Heart left ventricle (tissue), 13 donors: ENCODE results near the gene ADAMTSL1.

ENCODE experiments used
- CTCF ChIP-seq, 12 donors: fragments of 200-600 bp; sonication (generic) in 4 of 12; IDR thresholded peaks; one replicate each; pipeline versions ENCODE4 v1.5.0 to v1.8.0; 2018 to 2022; ENCODE audit warnings: antibody characterized with exemption in 12 of 12, mild to moderate bottlenecking in 5 of 12
- POLR2A ChIP-seq, 2 donors: fragments of 450-650 bp; IDR thresholded peaks; one replicate each; pipeline ENCODE4 v1.6.1; 2017; ENCODE audit warnings: antibody characterized with exemption in 2 of 2, mild to moderate bottlenecking in 2 of 2, moderate library complexity in 2 of 2
- donor health status: ischemic (EF 13 %, LVEDD 7.1; RV severe dilation, severe dysfunction).
- donor health status: DM: no; HTN: yes; CAD: no.
- donor health status: DM: no; HTN: no; CAD: no.
- donor health status: ischemic (EF 25% LVEDD 6.9; RV normal size, moderate dysfunction).
- donor health status: ischemic (EF 25% LVEDD 5.7; RV mildly dilated, moderate dysfunction).
- donor health status: ischemic (EF 35%, LVEDD 5.7; RV mildly dilated, moderate dysfunction).
- donor health status: nonischemic (EF 11% LVEDD 7.7; RV severe dilation, severe dysfunction).
- donor health status: DM: yes; HTN: yes; CAD: no.
- donor health status: PGD.
- donor health status: ischemic (EF 29% LVEDD 5.4; RV normal size, mild dysfunction).
- donor health status: nonischemic (EF 23%, LVEDD 6.1; RV moderate dilation, normal function).

GRCh38 chr9:18723366-18723765 lies 249.4 kb downstream of the ADAMTSL1 start:
- TF ChIP-seq CTCF (IDR thresholded peaks at IDR 0.05): no peak
- no peak for TF ChIP-seq POLR2A (IDR thresholded peaks at IDR 0.05)
